GM23338 (cell line): Measurements from ENCODE around the gene TOM1. TPM values are rescaled to one million over a fixed set of nuclear protein-coding genes. Genes with fewer than 3 reads are reported as not detected.

Source experiments
- ATAC-seq: fragments of 200-7000 bp; cut with Tn5 transposase; 3 replicates; pipeline ENCODE4 v1.9.1; 2020
- DNase-seq: peaks from one replicate; pipeline ENCODE4 v3.0.0-alpha.2; 2015; ENCODE audit warnings: low spot score
- H2AFZ ChIP-seq: fragments of 200-600 bp; sonication (generic); 2 replicates; pipeline ENCODE4 v1.8.0; 2016; ENCODE audit warnings: antibody characterized with exemption, mild to moderate bottlenecking, moderate library complexity
- H3F3A ChIP-seq: fragments of 200-600 bp; sonication (generic); replicated peaks from 2 replicates; pipeline ENCODE4 v1.8.0; 2017; ENCODE audit warnings: antibody characterized with exemption, mixed run types, low read depth
- H3K27ac ChIP-seq: fragments of 200-600 bp; sonication (generic); 2 replicates; pipeline ENCODE4 v1.6.1; 2016; ENCODE audit warnings: low read depth
- H3K27me3 ChIP-seq: fragments of 200-600 bp; sonication (generic); 2 replicates; pipeline ENCODE4 v1.8.0; 2016; ENCODE audit warnings: mild to moderate bottlenecking, mixed run types, moderate library complexity; ENCODE audit not compliant: insufficient read depth
- H3K36me3 ChIP-seq: fragments of 200-600 bp; sonication (generic); 2 replicates; pipeline ENCODE4 v1.8.0; 2016; ENCODE audit warnings: mild to moderate bottlenecking; ENCODE audit not compliant: insufficient read depth
- H3K4me1 ChIP-seq: fragments of 200-600 bp; sonication (generic); 2 replicates; pipeline ENCODE4 v1.8.0; 2016; ENCODE audit warnings: mild to moderate bottlenecking, moderate library complexity; ENCODE audit not compliant: insufficient read depth
- H3K4me2 ChIP-seq: fragments of 200-600 bp; sonication (generic); 2 replicates; pipeline ENCODE4 v1.7.1; 2017; ENCODE audit warnings: mixed run types
- H3K4me3 ChIP-seq: fragments of 200-600 bp; sonication (generic); 2 replicates; pipeline ENCODE4 v1.6.1; 2016; ENCODE audit warnings: mixed run types
- H3K79me2 ChIP-seq: fragments of 200-600 bp; sonication (generic); replicated peaks from 2 replicates; pipeline ENCODE4 v1.8.0; 2017; ENCODE audit warnings: mild to moderate bottlenecking; ENCODE audit not compliant: insufficient read depth
- H3K9me2 ChIP-seq: fragments of 200-600 bp; sonication (generic); 2 replicates; pipeline ENCODE4 v1.8.0; 2017; ENCODE audit not compliant: insufficient read depth
- H4K20me1 ChIP-seq: fragments of 200-600 bp; sonication (generic); replicated peaks from 2 replicates; pipeline ENCODE4 v1.8.0; 2017; ENCODE audit warnings: mild to moderate bottlenecking; ENCODE audit not compliant: insufficient read depth
- H3K27ac Mint-ChIP-seq: 2 replicates; pipeline ENCODE4 v1.8.0; 2020; ENCODE audit warnings: inconsistent platforms, mild to moderate bottlenecking, moderate library complexity, mixed read lengths
- H3K27me3 Mint-ChIP-seq: 3 replicates; pipeline ENCODE4 v1.8.0; 2022; ENCODE audit warnings: low read depth, mild to moderate bottlenecking, moderate library complexity, mixed read lengths, inconsistent platforms; ENCODE audit not compliant: insufficient read depth, poor library complexity
- H3K36me3 Mint-ChIP-seq: 3 replicates; pipeline ENCODE4 v1.8.0; 2021; ENCODE audit warnings: low read depth, mild to moderate bottlenecking, inconsistent platforms, moderate library complexity, mixed read lengths
- H3K4me1 Mint-ChIP-seq: 3 replicates; pipeline ENCODE4 v1.8.0; 2020; ENCODE audit warnings: mild to moderate bottlenecking, inconsistent platforms, mixed read lengths
- H3K4me3 Mint-ChIP-seq: 3 replicates; pipeline ENCODE4 v1.8.0; 2021; ENCODE audit warnings: moderate library complexity, mild to moderate bottlenecking, inconsistent platforms, mixed read lengths
- H3K9me3 Mint-ChIP-seq: 3 replicates; pipeline ENCODE4 v1.8.0; 2020; ENCODE audit warnings: moderate library complexity, mild to moderate bottlenecking, inconsistent platforms, mixed read lengths
- EZH2phosphoT487 ChIP-seq: fragments of 200-600 bp; sonication (generic); IDR thresholded peaks from one replicate; pipeline ENCODE4 v1.8.1; 2018; ENCODE audit warnings: antibody characterized with exemption; ENCODE audit not compliant: unreplicated experiment
- NANOG ChIP-seq: IDR thresholded peaks from 2 replicates; pipeline ENCODE4 v1.6.1; 2016; ENCODE audit warnings: antibody characterized with exemption, borderline replicate concordance
- POLR2AphosphoS5 ChIP-seq: IDR thresholded peaks from 2 replicates; pipeline ENCODE4 v1.6.1; 2016; ENCODE audit warnings: antibody characterized with exemption, low read depth
- STAT1 ChIP-seq: IDR thresholded peaks from one replicate; pipeline ENCODE4 v1.6.1; 2016; ENCODE audit warnings: antibody characterized with exemption; ENCODE audit not compliant: unreplicated experiment
- polyA plus RNA-seq: library from polyadenylated mRNA; unstranded; fragments of >200 nt; fragmentation: Nextera tagmentation; extraction: Ambion mirVana; gene quantifications from 2 replicates; pipeline ENCODE4 v1.2.1, GENCODE V29; 2016
- total RNA-seq: library from RNA; depleted of rRNA; stranded (reverse); fragments of >200 nt; shearing (Covaris generic); gene quantifications from 2 replicates; pipeline ENCODE4 v1.2.3, GENCODE V29; 2014
- TF ChIP-seq, protein P1 (sequence below): IDR thresholded peaks from one replicate; pipeline ENCODE4 v1.6.1; 2018; ENCODE audit warnings: antibody characterized with exemption; ENCODE audit not compliant: unreplicated experiment
- TF ChIP-seq, protein P2 (sequence below), 2 experiments: fragments of 200-600 bp in 1 of 2; sonication (generic) in 1 of 2; conservative IDR thresholded peaks; 2 replicates each; pipeline versions ENCODE4 v1.5.1 to v1.6.1; 2016 to 2017; ENCODE audit warnings: antibody characterized with exemption in 2 of 2, low read depth in 2 of 2, mild to moderate bottlenecking in 2 of 2, moderate library complexity in 1 of 2

TOM1 gene
- total and polyA plus RNA-seq, 2 experiments from 2014 or later = 10.9 to 17.8 TPM

DNA sequence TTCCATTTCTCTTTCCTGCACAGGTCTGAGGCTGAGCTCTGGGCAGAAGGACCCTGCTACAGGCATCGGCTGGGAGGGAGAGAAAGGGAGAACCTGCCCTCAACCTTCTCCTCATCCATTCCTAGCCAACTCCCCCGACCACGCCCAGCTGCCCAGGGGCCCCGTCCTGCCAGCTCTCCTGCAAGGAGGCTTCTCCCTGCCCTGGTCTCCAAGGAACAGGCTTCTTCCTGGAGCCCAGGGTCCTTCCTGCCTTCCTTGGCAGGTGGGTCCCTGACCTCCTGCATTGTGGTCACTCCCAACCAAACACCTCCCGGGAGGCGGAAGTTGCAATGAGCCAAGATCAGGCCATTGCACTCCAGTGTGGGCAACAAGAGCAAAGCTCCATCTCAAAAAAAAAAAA is 68.7 kb downstream of the TOM1 start (continued):
- TF ChIP-seq, protein P1, sequence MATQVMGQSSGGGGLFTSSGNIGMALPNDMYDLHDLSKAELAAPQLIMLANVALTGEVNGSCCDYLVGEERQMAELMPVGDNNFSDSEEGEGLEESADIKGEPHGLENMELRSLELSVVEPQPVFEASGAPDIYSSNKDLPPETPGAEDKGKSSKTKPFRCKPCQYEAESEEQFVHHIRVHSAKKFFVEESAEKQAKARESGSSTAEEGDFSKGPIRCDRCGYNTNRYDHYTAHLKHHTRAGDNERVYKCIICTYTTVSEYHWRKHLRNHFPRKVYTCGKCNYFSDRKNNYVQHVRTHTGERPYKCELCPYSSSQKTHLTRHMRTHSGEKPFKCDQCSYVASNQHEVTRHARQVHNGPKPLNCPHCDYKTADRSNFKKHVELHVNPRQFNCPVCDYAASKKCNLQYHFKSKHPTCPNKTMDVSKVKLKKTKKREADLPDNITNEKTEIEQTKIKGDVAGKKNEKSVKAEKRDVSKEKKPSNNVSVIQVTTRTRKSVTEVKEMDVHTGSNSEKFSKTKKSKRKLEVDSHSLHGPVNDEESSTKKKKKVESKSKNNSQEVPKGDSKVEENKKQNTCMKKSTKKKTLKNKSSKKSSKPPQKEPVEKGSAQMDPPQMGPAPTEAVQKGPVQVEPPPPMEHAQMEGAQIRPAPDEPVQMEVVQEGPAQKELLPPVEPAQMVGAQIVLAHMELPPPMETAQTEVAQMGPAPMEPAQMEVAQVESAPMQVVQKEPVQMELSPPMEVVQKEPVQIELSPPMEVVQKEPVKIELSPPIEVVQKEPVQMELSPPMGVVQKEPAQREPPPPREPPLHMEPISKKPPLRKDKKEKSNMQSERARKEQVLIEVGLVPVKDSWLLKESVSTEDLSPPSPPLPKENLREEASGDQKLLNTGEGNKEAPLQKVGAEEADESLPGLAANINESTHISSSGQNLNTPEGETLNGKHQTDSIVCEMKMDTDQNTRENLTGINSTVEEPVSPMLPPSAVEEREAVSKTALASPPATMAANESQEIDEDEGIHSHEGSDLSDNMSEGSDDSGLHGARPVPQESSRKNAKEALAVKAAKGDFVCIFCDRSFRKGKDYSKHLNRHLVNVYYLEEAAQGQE = no peak
- no peak for TF ChIP-seq NANOG
- no peak for TF ChIP-seq EZH2phosphoT487
- no peak for TF ChIP-seq STAT1
- TF ChIP-seq POLR2AphosphoS5 = no peak

DNA sequence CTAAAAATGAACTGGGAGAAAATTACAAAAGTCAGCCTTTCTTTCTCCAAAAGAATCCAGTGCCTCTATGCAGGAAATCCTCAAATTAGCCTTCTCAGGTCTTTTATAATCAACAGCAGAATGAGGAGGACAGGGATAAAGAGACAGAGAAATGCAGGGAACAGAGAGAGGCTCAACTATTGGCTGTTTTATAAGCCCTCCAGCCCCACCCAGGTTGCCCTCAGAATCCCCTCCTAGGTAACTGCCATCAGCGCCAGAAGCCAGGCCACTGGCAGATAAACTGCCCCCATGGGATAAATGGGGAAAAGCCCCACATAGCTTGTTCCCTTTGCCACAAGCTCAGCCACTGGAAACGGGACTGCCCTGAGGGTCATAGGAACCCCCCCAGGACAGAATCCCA is 70.3 kb downstream of the TOM1 start:
- H4K20me1 ChIP-seq = no peaks in the 10 kb centered on the region
- H3K4me2 ChIP-seq = 0 out of 2 replicates have a peak overlapping the region, but pooled peaks have one; percentile 2
- H3F3A ChIP-seq = 0 out of 2 replicates have a peak, but pooled peaks cover 4% of the 10 kb centered on the region
- ATAC-seq (no peak), DNase-seq (no peak)
- peak overlapping the region; percentile 54 for H2AFZ ChIP-seq
- H3K36me3 Mint-ChIP-seq = no peaks in the 10 kb centered on the region
- no peak overlapping the region for H3K27ac ChIP-seq
- H3K4me1 ChIP-seq = peaks cover 24% of the 10 kb centered on the region
- H3K79me2 ChIP-seq = no peaks in the 10 kb centered on the region
- peaks cover 5% of the 10 kb centered on the region; the same call in 1 of the 3 replicates for H3K9me3 Mint-ChIP-seq
- H3K36me3 ChIP-seq = no peaks in the 10 kb centered on the region
- peaks cover 20% of the 10 kb centered on the region for H3K4me1 Mint-ChIP-seq
- no peaks in the 10 kb centered on the region for H3K9me2 ChIP-seq
- H3K27ac Mint-ChIP-seq = peak overlapping the region; percentile 57; the same call in 1 of the 2 replicates
- no peak for TF ChIP-seq STAT1
- TF ChIP-seq, protein P2, sequence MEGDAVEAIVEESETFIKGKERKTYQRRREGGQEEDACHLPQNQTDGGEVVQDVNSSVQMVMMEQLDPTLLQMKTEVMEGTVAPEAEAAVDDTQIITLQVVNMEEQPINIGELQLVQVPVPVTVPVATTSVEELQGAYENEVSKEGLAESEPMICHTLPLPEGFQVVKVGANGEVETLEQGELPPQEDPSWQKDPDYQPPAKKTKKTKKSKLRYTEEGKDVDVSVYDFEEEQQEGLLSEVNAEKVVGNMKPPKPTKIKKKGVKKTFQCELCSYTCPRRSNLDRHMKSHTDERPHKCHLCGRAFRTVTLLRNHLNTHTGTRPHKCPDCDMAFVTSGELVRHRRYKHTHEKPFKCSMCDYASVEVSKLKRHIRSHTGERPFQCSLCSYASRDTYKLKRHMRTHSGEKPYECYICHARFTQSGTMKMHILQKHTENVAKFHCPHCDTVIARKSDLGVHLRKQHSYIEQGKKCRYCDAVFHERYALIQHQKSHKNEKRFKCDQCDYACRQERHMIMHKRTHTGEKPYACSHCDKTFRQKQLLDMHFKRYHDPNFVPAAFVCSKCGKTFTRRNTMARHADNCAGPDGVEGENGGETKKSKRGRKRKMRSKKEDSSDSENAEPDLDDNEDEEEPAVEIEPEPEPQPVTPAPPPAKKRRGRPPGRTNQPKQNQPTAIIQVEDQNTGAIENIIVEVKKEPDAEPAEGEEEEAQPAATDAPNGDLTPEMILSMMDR (conservative IDR thresholded peaks at IDR 0.05; ENCODE audit: low read depth in 2 of 2) = no peak
- TF ChIP-seq, protein P1 = no peak
- no peak for TF ChIP-seq POLR2AphosphoS5
- H3K27me3 ChIP-seq = no peaks in the 10 kb centered on the region
- H3K4me3 ChIP-seq = no peak overlapping the region
- H3K27me3 Mint-ChIP-seq = peaks cover 16% of the 10 kb centered on the region
- H3K4me3 Mint-ChIP-seq = no peak overlapping the region
